ENCODE measurements around the gene CRYGS.
"Not testable (repeated sequence)": the region's sequence is repeated elsewhere in the genome, so short reads cannot be mapped to it uniquely, and the experiment has no call there.

CRYGS gene

GRCh38 chr3:186519021-186519658, 25.0 kb downstream of the CRYGS start:
- DNase-seq (ENCODE audit: low spot score), result no peak

GRCh38 chr3:186517218-186517617, 27.0 kb downstream of the CRYGS start:
- DNase-seq (ENCODE audit: low spot score), result no peak

GRCh38 chr3:186516646-186517045, 27.5 kb downstream of the CRYGS start:
- no peak for DNase-seq (ENCODE audit: low spot score)

GRCh38 chr3:186515125-186515524, 29.1 kb downstream of the CRYGS start:
- no peak for DNase-seq (ENCODE audit: low spot score)

GRCh38 chr3:186514296-186515002, 29.7 kb downstream of the CRYGS start:
- DNase-seq (ENCODE audit: low spot score), result no peak

- DNase-seq (ENCODE audit: low spot score), result no peak
These were observed 30.8 kb downstream of the CRYGS start for GRCh38 chr3:186513386-186513785.

GRCh38 chr3:186512570-186513302, 31.4 kb downstream of the CRYGS start:
- no peak for DNase-seq (ENCODE audit: low spot score)

- no peak for DNase-seq (ENCODE audit: low spot score)
These were observed 32.5 kb downstream of the CRYGS start for GRCh38 chr3:186511702-186512101.

- DNase-seq (ENCODE audit: low spot score), result no peak
These were observed 32.9 kb downstream of the CRYGS start for GRCh38 chr3:186511245-186511644.

- no peak for DNase-seq (ENCODE audit: low spot score)
These were observed 33.7 kb downstream of the CRYGS start for GRCh38 chr3:186510374-186511079.

- no peak for DNase-seq (ENCODE audit: low spot score)
These were observed 34.8 kb downstream of the CRYGS start for GRCh38 chr3:186509423-186509822.

- no peak for DNase-seq (ENCODE audit: low spot score)
These were observed 37.3 kb downstream of the CRYGS start for GRCh38 chr3:186506857-186507256.

- no peak for DNase-seq (ENCODE audit: low spot score)
These were observed 37.9 kb downstream of the CRYGS start for GRCh38 chr3:186506191-186506739.

- DNase-seq (ENCODE audit: low spot score), result no peak
These were observed 41.0 kb downstream of the CRYGS start for GRCh38 chr3:186502966-186503712.

GRCh38 chr3:186502138-186502948, 41.8 kb downstream of the CRYGS start:
- DNase-seq (ENCODE audit: low spot score), result no peak

GRCh38 chr3:186499949-186500348, 44.2 kb downstream of the CRYGS start:
- not testable (repeated sequence) for DNase-seq (ENCODE audit: low spot score)

GRCh38 chr3:186498022-186498421, 46.2 kb downstream of the CRYGS start:
- DNase-seq (ENCODE audit: low spot score), result not testable (repeated sequence)

- DNase-seq (ENCODE audit: low spot score), result no peak
These were observed 46.6 kb downstream of the CRYGS start for GRCh38 chr3:186497608-186498007.

GRCh38 chr3:186496635-186497034, 47.5 kb downstream of the CRYGS start:
- DNase-seq (ENCODE audit: low spot score), result no peak

- DNase-seq (ENCODE audit: low spot score), result no peak
These were observed 48.2 kb downstream of the CRYGS start for GRCh38 chr3:186496016-186496415.

Measured in hematopoietic multipotent progenitor cell treated with erythropoietin and hydrocortisone succinate and interleukin-3 and kit ligand, for 15 days (in vitro differentiated cells).